ENCODE results near the gene KLHDC8A.
A peak's percentile ranks its signal among the peaks of the same experiment; 100 is the strongest.

Gene KLHDC8A

DNA sequence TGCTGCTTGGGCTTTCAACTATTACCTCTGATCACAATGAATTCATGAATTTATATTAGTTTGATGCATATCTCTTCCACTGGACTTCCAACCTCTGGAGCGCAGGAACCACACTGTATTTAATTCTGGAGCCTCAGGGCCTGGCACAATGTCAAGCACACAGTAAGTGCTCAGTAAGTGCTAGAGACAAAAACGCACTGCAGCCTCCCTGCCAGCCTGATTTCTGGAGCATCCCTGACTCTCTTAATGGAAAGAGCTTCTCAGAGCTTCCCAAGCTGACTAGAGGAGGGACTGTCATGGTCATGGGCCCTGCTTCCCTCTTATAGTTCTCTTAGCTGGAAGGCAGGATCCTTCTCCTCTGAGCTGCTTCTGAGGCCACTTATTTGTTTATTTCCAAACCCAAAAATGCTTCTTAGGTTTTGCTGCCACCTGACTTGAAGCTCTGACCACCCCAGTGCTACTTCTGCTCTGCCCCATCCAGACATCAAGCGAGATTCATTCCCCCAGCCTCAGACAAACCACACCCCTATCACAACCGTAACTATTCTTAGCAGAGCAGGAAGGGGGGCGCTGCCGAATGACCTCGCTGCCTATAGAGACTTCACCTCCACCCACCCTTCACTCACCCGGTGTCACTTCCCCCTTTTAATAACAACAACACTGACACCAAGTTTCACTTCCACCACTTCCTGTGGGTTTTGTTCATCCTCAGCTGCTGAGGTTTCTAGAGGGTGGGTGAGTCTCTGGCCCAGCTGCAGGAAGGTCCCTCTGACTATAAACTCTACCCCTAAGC, 68.8 kb downstream of the KLHDC8A start:
- Mint-ChIP-seq H3K9me3 (no peaks in the 10 kb centered on the region), H3K27ac (ENCODE audit: low read depth) (peak overlapping the region; percentile 78), H3K36me3 (ENCODE audit: insufficient read depth) (peaks cover 21% of the 10 kb centered on the region), H3K4me3 (peak overlapping the region; percentile 61), H3K27me3 (no peaks in the 10 kb centered on the region), H3K4me1 (peaks cover 80% of the 10 kb centered on the region)
- ATAC-seq (replicated peaks; ENCODE audit: extremely low read depth, poor library complexity, severe bottlenecking) = peak; percentile 73
- DNase-seq (ENCODE audit: low spot score in 2 of 2) = peak; percentile 62 to 89

DNA sequence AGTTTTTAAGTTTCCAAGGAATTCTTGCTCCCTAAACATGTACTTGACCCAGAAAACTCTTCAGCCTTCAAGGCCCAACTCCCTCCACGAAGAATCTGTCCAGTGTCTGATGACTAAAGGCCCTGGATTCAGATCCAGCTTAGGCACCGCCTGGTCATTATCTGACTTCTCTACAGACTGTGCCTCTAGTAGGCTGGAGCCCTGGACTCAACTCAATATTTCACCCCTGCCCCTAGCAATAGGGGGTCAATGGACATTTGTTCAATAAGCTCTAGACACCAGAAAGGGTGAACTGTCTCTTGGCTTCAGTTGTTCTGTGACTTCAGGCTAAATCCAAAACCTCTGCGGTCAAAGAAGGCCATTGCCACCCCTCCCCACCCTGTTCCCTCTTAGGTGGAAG, 69.6 kb downstream of the KLHDC8A start:
- Mint-ChIP-seq H3K27me3 (no peaks in the 10 kb centered on the region), H3K36me3 (ENCODE audit: insufficient read depth) (peaks cover 21% of the 10 kb centered on the region), H3K4me3 (peak overlapping the region; percentile 61), H3K27ac (ENCODE audit: low read depth) (peak overlapping the region; percentile 99), H3K9me3 (no peaks in the 10 kb centered on the region), H3K4me1 (peaks cover 82% of the 10 kb centered on the region)
- ATAC-seq (replicated peaks; ENCODE audit: extremely low read depth, poor library complexity, severe bottlenecking) (no peak), DNase-seq (ENCODE audit: low spot score in 2 of 2) (no peak)

GRCh38 chr1:205286335-205286950, 70.3 kb downstream of the KLHDC8A start:
- Mint-ChIP-seq H3K4me3 (peak overlapping the region; percentile 61), H3K9me3 (no peaks in the 10 kb centered on the region), H3K27me3 (no peaks in the 10 kb centered on the region), H3K36me3 (ENCODE audit: insufficient read depth) (peaks cover 21% of the 10 kb centered on the region), H3K4me1 (peaks cover 77% of the 10 kb centered on the region), H3K27ac (ENCODE audit: low read depth) (peak overlapping the region; percentile 99)
- peak; percentile 56 to 59 for DNase-seq (ENCODE audit: low spot score in 2 of 2)
- no peak for ATAC-seq (replicated peaks; ENCODE audit: extremely low read depth, poor library complexity, severe bottlenecking)

All from central memory CD8-positive, alpha-beta T cell (primary cell).